K562 (cell line): ENCODE measurements around the gene TMEM225B. TPM values are rescaled to one million over a fixed set of nuclear protein-coding genes. Genes with fewer than 3 reads are reported as not detected.
A peak's percentile ranks its signal among the peaks of the same experiment; 100 is the strongest.

Experiments
- CBFB ChIP-seq: sonication (generic); formaldehyde crosslinking; IDR thresholded peaks from 2 replicates; pipeline ENCODE4 v1.4.0; 2020; ENCODE audit warnings: mild to moderate bottlenecking, missing genetic modification reagents
- CCAR2 ChIP-seq: fragments of 200-400 bp; formaldehyde crosslinking; IDR thresholded peaks from 2 replicates; pipeline ENCODE4 v1.6.1; 2017; ENCODE audit warnings: mild to moderate bottlenecking, low read depth, low read length
- DIDO1 ChIP-seq: fragments of 450-650 bp; IDR thresholded peaks from 2 replicates; pipeline ENCODE4 v1.6.1; 2016; ENCODE audit warnings: low read depth, missing biosample characterization, missing genetic modification characterization
- GATA2 ChIP-seq: sonication (generic); formaldehyde crosslinking; IDR thresholded peaks from 2 replicates; pipeline ENCODE4 v1.4.0; 2020; ENCODE audit warnings: mild to moderate bottlenecking, missing genetic modification reagents
- HLTF ChIP-seq: fragments of 450-650 bp; IDR thresholded peaks from 2 replicates; pipeline ENCODE4 v1.6.1; 2016
- HMG20A ChIP-seq: fragments of 450-650 bp; formaldehyde crosslinking; conservative IDR thresholded peaks from 2 replicates; pipeline ENCODE4 v1.4.0; 2020; ENCODE audit warnings: mild to moderate bottlenecking, mixed read lengths
- HNRNPLL ChIP-seq: fragments of 200-400 bp; formaldehyde crosslinking; IDR thresholded peaks from 2 replicates; pipeline ENCODE4 v1.6.1; 2017; ENCODE audit warnings: low read length, low read depth, mild to moderate bottlenecking; ENCODE audit not compliant: poor library complexity, severe bottlenecking
- MCM7 ChIP-seq, 2 experiments: fragments of 450-650 bp; IDR thresholded peaks; 2 replicates each; pipeline ENCODE4 v1.6.1; 2016 to 2018
- NELFE ChIP-seq: IDR thresholded peaks from 2 replicates; pipeline ENCODE4 v1.6.1; 2011; ENCODE audit warnings: mild to moderate bottlenecking; ENCODE audit not compliant: insufficient read depth, insufficient read length
- NONO ChIP-seq, 2 experiments: fragments of 200-400 bp in 1 of 2; fragments of 450-650 bp in 1 of 2; formaldehyde crosslinking in 1 of 2; IDR thresholded peaks; 2 replicates each; pipeline ENCODE4 v1.6.1; 2017; ENCODE audit warnings: low read depth in 2 of 2, mild to moderate bottlenecking in 2 of 2, moderate library complexity in 2 of 2, low read length in 1 of 2
- SRSF1 ChIP-seq: fragments of 200-400 bp; formaldehyde crosslinking; IDR thresholded peaks from 2 replicates; pipeline ENCODE4 v1.6.1; 2017; ENCODE audit warnings: mild to moderate bottlenecking, low read depth, low read length, moderate library complexity
- TAL1 ChIP-seq: fragments of 450-650 bp; IDR thresholded peaks from 2 replicates; pipeline ENCODE4 v1.6.1; 2016; ENCODE audit warnings: mild to moderate bottlenecking
- THRB ChIP-seq: fragments of 450-650 bp; formaldehyde crosslinking; conservative IDR thresholded peaks from 2 replicates; pipeline ENCODE4 v1.4.0; 2022; ENCODE audit warnings: mild to moderate bottlenecking, missing genetic modification characterization
- ZEB2 ChIP-seq: fragments of 450-650 bp; IDR thresholded peaks from 2 replicates; pipeline ENCODE4 v1.6.1; 2016
- ZFPM2 ChIP-seq: fragments of 250-450 bp; sonication (Bioruptor Pico); IDR thresholded peaks from 2 replicates; pipeline ENCODE4 v1.5.1; 2022; ENCODE audit warnings: mild to moderate bottlenecking
- ZNF184 ChIP-seq: sonication (generic); formaldehyde crosslinking; IDR thresholded peaks from 2 replicates; pipeline ENCODE4 v1.5.0; 2020; ENCODE audit warnings: missing genetic modification reagents
- ZNF707 ChIP-seq: fragments of 250-450 bp; sonication (Bioruptor Pico); conservative IDR thresholded peaks from 2 replicates; pipeline ENCODE4 v1.8.0; 2022; ENCODE audit warnings: inconsistent platforms, mild to moderate bottlenecking, moderate library complexity
- ZNF740 ChIP-seq, 3 experiments: fragments of 200-800 bp in 1 of 3; sonication (Bioruptor generic) in 1 of 3; sonication (generic) in 1 of 3; formaldehyde crosslinking in 1 of 3; IDR thresholded peaks; 2 replicates each; pipeline versions ENCODE4 v1.6.1 to v1.8.0; 2016 to 2022; ENCODE audit warnings: mild to moderate bottlenecking in 2 of 3, missing compliant biosample characterization in 2 of 3, missing genetic modification characterization in 2 of 3, missing genetic modification reagents in 1 of 3
- ZNF778 ChIP-seq: fragments of 450-650 bp; formaldehyde crosslinking; IDR thresholded peaks from 2 replicates; pipeline ENCODE4 v1.4.0; 2020; ENCODE audit warnings: mild to moderate bottlenecking, moderate library complexity
- polyA plus RNA-seq, 8 experiments: library from polyadenylated mRNA; depleted of rRNA in 4 of 8; stranded (reverse) in 5 of 8; unstranded in 3 of 8; fragments of >200 nt; fragmentation: Nextera tagmentation in 2 of 8; fragmentation: Illumina TruSeq in 1 of 8; extraction: Ambion mirVana in 2 of 8; extraction: Trizol in 1 of 8; gene quantifications; 2 replicates each; pipeline versions ENCODE4 v1.2.1 to v1.2.3, GENCODE V29; 2011 to 2014; ENCODE audit warnings: inconsistent platforms in 1 of 8, missing spikeins in 1 of 8
- total RNA-seq, 7 experiments: library from RNA; depleted of rRNA in 6 of 7; stranded (reverse); fragments of >200 nt in 6 of 7; fragmentation: Illumina TruSeq in 2 of 7; extraction: Trizol in 2 of 7; gene quantifications; 2 replicates each; pipeline versions ENCODE4 v1.2.1 to v1.2.3, GENCODE V29; 2011 to 2021; ENCODE audit warnings: low replicate concordance in 1 of 7
- TF ChIP-seq, protein P1 (sequence below), 2 experiments: fragments of 450-650 bp; conservative IDR thresholded peaks; 2 replicates each; pipeline ENCODE4 v1.6.1; 2017; ENCODE audit warnings: mild to moderate bottlenecking in 2 of 2, moderate library complexity in 2 of 2
- TF ChIP-seq, protein P2 (sequence below): fragments of 250-450 bp; sonication (Bioruptor Pico); IDR thresholded peaks from 2 replicates; pipeline ENCODE4 v1.5.0; 2021
- TF ChIP-seq, protein P3 (sequence below): sonication (generic); formaldehyde crosslinking; IDR thresholded peaks from 2 replicates; pipeline ENCODE4 v1.8.1; 2023; ENCODE audit warnings: mild to moderate bottlenecking, missing genetic modification reagents

TMEM225B gene
- total and polyA plus RNA-seq, 9 of the 15 experiments (the other 6 are each of a cell fraction or from before 2014, with no cell fraction given): 0.08 to 0.73 (median 0.56) TPM

DNA sequence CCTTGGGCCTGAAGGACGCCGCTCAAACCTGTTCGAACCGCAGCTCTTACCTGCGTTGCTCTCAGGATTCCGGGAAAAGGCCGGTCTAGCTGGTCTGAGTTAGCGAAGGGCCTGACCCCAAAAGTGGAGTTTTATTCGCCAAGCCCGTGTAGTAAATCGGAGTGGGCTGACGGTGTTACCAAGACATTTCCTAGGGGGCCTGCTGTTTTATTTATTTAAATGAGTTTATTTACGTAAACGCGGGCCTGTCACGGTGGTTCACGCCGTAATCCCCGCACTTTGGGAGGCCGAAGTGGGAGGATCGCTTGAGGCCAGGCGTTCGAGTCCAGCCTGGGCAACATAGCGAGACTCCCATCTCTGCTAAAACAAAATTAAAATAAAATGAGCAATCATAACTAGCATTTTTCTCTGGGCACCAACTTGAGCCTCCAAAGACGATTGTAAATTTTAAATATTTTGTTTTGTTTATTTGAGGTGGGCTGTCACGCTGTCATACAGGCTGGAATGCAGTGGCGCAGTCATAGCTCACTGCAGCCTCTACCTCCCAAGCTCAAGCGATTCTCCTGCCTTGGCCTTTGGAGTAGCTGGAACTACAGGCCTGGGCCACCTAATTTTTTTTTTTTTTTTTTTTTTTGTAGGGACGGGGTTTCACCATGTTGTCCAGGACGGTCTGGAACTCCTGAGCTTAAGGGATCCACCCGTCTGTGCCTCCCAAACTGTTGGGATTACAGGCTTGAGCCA is 38.7 kb upstream of the TMEM225B start (continued):
- TF ChIP-seq CBFB (CRISPR knock-in tag) (no peak), DIDO1 (tag) (no peak), MCM7 (IDR thresholded peaks at IDR 0.05) (no peak), ZNF707 (CRISPR knock-in tag) (no peak), HLTF (0 out of 2 replicates have a peak, but pooled peaks have one; percentile 13), NONO (IDR thresholded peaks at IDR 0.05; ENCODE audit: low read depth in 2 of 2, low read length in 1 of 2) (no peak), ZFPM2 (CRISPR knock-in tag) (no peak), HNRNPLL (peak; percentile 55), ZEB2 (no peak), HMG20A (CRISPR knock-in tag) (no peak), GATA2 (no peak), THRB (CRISPR knock-in tag) (no peak), ZNF740 (CRISPR knock-in tag; IDR thresholded peaks at IDR 0.05) (no peak), ZNF740 (tag; IDR thresholded peaks at IDR 0.05) (no peak), CCAR2 (no peak), ZNF184 (CRISPR knock-in tag) (no peak), SRSF1 (no peak), NELFE (no peak), ZNF778 (CRISPR knock-in tag) (no peak), TAL1 (no peak)
- TF ChIP-seq, protein P1, sequence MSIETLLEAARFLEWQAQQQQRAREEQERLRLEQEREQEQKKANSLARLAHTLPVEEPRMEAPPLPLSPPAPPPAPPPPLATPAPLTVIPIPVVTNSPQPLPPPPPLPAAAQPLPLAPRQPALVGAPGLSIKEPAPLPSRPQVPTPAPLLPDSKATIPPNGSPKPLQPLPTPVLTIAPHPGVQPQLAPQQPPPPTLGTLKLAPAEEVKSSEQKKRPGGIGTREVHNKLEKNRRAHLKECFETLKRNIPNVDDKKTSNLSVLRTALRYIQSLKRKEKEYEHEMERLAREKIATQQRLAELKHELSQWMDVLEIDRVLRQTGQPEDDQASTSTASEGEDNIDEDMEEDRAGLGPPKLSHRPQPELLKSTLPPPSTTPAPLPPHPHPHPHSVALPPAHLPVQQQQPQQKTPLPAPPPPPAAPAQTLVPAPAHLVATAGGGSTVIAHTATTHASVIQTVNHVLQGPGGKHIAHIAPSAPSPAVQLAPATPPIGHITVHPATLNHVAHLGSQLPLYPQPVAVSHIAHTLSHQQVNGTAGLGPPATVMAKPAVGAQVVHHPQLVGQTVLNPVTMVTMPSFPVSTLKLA (conservative IDR thresholded peaks at IDR 0.05): no peak
- TF ChIP-seq, protein P2, sequence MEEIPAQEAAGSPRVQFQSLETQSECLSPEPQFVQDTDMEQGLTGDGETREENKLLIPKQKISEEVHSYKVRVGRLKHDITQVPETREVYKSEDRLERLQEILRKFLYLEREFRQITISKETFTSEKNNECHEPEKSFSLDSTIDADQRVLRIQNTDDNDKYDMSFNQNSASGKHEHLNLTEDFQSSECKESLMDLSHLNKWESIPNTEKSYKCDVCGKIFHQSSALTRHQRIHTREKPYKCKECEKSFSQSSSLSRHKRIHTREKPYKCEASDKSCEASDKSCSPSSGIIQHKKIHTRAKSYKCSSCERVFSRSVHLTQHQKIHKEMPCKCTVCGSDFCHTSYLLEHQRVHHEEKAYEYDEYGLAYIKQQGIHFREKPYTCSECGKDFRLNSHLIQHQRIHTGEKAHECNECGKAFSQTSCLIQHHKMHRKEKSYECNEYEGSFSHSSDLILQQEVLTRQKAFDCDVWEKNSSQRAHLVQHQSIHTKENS (CRISPR knock-in tag): no peak
- TF ChIP-seq, protein P3, sequence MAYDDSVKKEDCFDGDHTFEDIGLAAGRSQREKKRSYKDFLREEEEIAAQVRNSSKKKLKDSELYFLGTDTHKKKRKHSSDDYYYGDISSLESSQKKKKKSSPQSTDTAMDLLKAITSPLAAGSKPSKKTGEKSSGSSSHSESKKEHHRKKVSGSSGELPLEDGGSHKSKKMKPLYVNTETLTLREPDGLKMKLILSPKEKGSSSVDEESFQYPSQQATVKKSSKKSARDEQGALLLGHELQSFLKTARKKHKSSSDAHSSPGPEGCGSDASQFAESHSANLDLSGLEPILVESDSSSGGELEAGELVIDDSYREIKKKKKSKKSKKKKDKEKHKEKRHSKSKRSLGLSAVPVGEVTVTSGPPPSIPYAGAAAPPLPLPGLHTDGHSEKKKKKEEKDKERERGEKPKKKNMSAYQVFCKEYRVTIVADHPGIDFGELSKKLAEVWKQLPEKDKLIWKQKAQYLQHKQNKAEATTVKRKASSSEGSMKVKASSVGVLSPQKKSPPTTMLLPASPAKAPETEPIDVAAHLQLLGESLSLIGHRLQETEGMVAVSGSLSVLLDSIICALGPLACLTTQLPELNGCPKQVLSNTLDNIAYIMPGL: no peak
